HG03159 (cell line): Measurements from ENCODE around the gene MARK4.
"Not testable (repeated sequence)": the region's sequence is repeated elsewhere in the genome, so short reads cannot be mapped to it uniquely, and the experiment has no call there.

Experiments
- ATAC-seq: cut with Tn5 transposase; IDR thresholded peaks from one replicate; pipeline ENCODE4 v1.9.1; 2021; ENCODE audit warnings: mild to moderate bottlenecking, moderate library complexity; ENCODE audit not compliant: unreplicated experiment

MARK4 gene

DNA sequence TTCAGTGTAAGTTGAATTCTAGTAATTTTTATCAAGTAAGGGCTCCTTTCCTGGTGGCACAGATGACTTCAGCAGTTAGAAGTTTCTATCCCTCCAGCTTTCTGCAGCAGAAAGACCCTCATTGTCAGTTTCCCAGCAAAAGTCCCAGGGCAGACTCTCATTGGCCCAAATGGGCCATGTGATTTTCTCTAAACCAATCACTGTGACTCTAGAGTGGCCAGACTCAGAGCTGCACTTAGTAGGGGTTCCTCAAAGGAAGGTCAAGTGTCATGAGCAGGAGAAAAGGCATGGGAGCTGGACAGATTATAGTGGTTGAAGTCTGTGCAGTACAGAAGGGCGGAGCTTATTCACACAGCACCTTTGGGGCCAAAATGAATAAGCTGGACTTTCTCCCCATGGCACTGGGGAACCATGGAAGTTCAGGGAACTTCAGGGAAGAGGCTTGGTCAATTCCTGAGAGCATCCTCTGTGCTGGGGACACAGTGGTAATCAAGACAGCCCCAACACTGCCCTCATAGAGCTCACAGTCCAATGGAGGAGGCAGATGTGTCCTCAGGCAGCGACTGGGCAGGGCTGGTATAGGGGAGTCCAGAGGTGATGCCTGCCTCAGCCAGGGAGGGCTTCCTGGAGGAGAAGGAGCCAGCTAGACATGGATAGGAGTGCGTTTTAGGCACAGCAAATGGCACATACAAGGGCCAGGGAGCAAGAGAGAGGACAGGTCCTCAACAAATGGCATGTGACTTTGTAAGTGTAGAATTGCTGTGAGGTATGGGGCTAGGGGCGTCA is 53.3 kb downstream of the MARK4 start:
- ATAC-seq = no peak

DNA sequence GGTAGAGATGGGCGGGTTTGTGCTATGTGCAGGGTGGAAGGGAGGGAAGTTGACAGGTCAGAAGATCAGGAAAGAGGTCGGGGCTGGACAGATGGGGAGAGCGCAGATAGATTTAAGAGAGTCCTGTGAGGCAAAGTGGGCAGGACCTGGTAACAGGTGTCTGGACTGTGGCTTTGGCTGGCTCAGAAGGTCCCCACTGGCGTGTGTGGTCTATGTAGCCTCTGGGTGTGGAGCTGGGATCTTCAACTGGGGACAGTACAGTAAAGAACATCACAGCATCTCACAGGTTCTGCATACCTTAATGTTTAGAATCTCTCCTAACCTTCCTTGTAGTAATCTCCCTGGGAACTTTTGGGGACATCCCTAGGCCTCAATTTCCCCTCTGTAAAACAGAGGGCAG is 53.9 kb downstream of the MARK4 start:
- no peak for ATAC-seq

GRCh38 chr19:45305421-45305820 is 54.4 kb downstream of the MARK4 start:
- no peak for ATAC-seq

DNA sequence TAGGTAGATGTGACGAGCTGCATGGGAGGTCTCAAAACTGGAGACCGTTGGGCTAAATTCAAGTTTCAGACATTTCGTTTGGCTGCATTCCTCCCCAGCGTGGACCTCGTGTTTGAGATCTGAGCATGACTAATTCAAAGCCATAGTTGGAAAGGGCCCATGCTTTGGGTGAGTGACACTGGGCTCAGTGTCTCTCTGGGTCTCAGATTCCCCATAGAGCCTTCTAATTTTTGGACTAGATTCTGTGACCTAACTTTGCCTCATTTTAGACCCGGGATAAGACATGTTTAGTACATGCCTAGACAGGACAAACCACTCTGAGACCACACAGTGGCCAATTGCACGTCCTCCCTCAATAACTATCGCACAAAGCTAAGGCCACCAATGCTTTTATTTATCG is 55.0 kb downstream of the MARK4 start:
- ATAC-seq = no peak

GRCh38 chr19:45306518-45307027 is 55.5 kb downstream of the MARK4 start:
- no peak for ATAC-seq

DNA sequence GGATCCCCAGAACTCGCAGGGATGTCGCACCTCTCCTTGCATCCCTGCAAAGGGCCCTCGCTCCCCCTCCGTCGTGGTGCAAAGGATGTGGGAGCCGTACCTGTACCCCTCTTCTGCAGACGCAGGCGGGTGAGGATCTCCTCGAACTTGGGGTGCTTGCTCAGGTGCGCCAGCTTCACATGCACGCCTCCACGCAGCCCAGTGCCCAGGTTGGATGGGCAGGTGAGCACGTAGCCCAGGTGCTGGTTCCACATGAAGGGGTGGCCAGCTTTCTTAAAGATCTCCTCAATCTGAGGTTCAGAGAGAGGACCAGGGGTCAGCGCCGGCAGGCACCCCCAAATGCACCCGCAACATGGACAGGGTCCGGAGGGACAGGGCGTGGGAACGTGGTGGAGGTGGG is 56.3 kb downstream of the MARK4 start:
- no peak for ATAC-seq

DNA sequence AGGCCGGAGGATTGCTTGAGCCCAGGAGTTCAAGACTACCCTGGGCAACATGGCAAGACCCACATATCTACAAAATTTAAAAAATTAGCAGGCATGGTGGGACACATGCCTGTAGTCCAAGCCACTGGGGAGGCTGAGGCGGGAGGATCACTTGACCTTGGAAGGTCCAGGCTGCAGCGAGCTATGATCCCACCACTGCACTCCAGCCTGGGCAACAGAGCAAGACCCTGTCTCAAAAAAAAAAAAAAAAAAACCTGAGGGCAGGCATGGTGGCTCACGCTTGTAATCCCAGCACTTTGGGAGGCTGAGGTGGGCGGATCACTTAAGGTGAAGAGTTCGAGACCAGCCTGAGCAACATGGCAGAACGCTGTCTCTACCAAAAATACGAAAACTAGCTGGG is 58.3 kb downstream of the MARK4 start:
- not testable (repeated sequence) for ATAC-seq

GRCh38 chr19:45311621-45312020 is 60.5 kb downstream of the MARK4 start:
- ATAC-seq = no peak

- ATAC-seq = not testable (repeated sequence)
Observed at GRCh38 chr19:45312285-45312684, 61.2 kb downstream of the MARK4 start.

- no peak for ATAC-seq
Observed at GRCh38 chr19:45314708-45315245, 63.7 kb downstream of the MARK4 start.

- no peak for ATAC-seq
Observed at GRCh38 chr19:45315304-45315703, 64.2 kb downstream of the MARK4 start.

GRCh38 chr19:45320997-45321775 is 70.1 kb downstream of the MARK4 start:
- ATAC-seq = no peak

DNA sequence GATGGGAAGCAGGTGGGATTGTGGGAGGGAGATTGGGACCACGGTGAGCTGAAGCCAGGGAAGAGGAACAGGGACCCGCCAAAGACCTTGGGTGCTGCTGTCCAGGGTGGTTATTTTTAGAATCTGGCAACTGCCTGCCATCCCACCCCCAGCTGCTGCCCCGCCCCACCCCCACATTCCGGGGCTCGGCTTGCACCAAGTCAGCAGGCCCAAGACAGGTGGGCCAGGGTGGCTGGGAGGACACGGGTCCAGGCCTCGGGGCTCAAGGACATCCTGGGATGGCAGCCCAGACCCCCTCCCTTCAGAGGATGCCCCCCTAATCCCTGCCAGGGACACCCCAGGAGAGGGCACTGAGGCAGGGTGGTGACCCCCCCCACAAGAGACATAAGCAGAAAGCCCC is 70.8 kb downstream of the MARK4 start:
- no peak for ATAC-seq

DNA sequence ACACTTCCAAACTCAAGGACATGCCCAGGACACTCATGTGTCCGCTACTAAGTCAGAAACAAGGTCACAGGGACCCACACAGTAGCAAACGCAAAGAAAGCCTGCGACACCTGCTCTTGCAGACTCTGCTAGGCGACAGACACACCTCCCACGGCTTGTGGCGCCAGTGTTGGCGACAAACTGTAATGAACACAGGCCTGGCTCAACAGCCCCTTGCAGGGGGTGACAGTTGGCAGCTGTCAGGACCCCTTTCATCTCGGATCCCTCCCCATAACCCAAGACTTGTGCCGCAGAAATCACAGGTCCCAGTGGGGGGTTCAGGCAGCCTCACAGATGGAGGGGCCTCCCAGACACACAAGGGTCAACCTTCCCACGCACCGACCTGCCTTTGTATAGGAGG is 71.2 kb downstream of the MARK4 start:
- ATAC-seq = no peak

GRCh38 chr19:45322744-45323281 is 71.7 kb downstream of the MARK4 start, which contains the start of gene CKM:
CKM (minus strand) TSS chr19:45322875; CDS start chr19:45319713, 3,162 bp downstream.
- no peak for ATAC-seq

- ATAC-seq = no peak
Observed at GRCh38 chr19:45323671-45324081, 72.6 kb downstream of the MARK4 start.

- no peak for ATAC-seq
Observed at GRCh38 chr19:45324349-45324907, 73.4 kb downstream of the MARK4 start.

- ATAC-seq = no peak
Observed at GRCh38 chr19:45327404-45328143, 76.5 kb downstream of the MARK4 start.

DNA sequence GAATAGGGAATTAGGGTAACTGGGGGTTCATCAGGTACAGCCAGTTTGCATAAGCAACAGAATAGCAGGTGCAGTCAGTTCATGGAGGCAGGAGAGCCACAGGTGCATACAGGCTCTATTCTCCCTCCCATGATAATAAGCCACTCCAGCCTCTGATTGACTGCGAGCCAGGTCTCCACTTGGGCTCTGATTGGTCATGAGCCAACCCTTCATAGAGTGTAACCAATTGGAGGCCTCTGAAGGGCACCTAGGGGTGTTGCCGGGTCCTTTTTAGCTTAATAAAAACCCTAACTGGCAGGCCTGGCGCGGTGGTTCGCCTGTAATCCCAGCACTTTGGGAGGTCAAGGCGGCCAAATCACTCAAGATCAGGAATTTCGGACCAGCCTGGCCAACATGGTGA is 80.3 kb downstream of the MARK4 start:
- no peak for ATAC-seq

DNA sequence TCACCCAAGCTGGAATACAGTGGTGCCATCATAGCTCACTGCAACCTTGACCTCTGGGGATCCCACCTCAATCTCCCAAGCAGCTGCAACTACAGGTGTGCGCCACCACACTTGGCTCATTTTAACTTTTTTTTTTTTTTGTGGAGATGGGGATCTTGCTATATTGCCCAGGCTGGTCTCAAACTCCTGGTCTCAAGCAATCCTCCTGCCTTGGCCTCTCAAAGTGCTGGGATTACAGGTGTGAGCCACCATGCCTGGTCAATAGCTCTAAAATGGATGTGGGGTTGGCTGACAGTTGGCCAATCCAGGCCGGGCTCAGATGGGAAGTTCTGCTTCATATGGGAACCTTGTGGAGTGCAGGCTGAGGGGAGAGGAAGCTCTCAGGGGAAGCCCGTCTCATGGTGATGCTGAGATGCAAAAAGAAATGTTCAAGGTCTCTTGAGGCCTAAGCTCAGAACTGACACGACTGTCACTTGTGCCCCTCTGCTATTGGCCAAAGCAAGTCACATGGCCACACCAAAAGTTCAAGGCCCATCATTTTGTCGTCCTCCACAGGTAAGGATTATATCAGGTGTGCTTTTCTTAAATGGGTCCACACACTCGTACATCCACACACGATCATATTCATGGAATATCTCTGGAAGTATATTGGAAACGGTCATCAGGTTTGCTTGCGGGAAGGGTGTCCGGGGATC is 82.7 kb downstream of the MARK4 start:
- ATAC-seq = no peak
